GM12873 (cell line): ENCODE measurements around the gene GPRC6A.

ENCODE experiments used
- TF ChIP-seq, protein P1 (sequence below): IDR thresholded peaks from 2 replicates; pipeline ENCODE4 v1.5.1; 2012; ENCODE audit warnings: low read depth, mild to moderate bottlenecking, moderate library complexity, low read length, control low read depth; ENCODE audit not compliant: insufficient read depth; ENCODE audit errors: missing control alignments

Gene GPRC6A

DNA sequence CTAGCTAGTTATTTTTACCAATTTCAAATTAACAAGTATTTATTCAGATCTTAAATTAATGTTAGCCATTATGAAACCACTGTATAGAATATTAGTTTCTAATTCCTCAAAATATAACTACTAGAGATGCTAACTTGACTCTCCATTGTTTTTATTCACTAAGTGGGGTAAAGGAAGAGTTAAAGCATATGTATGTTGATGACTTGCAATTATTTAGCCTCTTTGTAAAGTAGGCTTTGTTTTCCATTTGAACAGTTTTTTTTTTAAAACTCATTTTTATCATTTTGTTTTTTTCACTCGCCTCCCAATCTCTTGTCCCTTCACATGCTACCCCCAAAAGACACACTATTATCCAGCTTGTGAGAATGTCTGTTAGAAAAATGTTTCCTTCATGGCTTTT lies 66.6 kb downstream of the GPRC6A start:
- TF ChIP-seq, protein P1, sequence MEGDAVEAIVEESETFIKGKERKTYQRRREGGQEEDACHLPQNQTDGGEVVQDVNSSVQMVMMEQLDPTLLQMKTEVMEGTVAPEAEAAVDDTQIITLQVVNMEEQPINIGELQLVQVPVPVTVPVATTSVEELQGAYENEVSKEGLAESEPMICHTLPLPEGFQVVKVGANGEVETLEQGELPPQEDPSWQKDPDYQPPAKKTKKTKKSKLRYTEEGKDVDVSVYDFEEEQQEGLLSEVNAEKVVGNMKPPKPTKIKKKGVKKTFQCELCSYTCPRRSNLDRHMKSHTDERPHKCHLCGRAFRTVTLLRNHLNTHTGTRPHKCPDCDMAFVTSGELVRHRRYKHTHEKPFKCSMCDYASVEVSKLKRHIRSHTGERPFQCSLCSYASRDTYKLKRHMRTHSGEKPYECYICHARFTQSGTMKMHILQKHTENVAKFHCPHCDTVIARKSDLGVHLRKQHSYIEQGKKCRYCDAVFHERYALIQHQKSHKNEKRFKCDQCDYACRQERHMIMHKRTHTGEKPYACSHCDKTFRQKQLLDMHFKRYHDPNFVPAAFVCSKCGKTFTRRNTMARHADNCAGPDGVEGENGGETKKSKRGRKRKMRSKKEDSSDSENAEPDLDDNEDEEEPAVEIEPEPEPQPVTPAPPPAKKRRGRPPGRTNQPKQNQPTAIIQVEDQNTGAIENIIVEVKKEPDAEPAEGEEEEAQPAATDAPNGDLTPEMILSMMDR = no peak

DNA sequence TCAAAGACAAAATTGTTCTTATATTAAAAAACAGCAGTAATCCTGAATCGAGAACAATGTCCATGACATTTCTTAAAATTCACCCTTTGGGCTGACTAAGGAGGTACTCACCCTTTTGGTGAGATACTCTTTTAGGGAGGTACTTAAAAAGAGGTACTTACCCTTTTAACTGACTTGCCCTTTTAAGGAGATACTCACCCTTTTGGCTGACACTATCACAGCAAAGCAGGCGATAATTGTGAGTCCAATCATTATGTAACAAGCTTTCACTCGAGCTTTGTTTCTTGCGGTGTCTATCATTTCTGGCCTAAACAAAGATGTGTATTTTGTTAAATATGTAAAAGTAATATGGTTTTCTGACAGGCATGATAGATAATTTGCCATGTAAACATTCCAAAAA lies 67.1 kb downstream of the GPRC6A start:
- TF ChIP-seq, protein P1 = no peak

DNA sequence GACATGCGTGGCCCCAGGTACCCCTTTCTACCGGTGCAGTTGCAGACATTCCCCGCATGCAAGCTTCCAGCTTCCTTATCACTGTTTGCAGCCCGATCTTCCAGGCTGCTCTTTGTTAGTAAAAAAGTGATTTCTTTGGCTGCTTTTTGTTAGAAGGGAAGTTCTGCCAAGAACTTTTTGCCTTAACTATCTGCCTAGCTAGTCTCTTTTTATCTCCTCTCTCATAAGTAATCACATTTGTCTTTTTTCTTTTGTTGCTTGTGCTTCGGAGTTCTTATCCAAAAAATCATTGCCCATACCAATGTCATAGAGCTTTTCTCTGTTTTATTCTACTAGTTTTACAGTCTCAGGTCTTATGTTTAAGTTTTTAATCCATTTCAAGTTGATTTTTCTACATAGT lies 83.7 kb downstream of the GPRC6A start:
- TF ChIP-seq, protein P1 = no peak
